Ishikawa (cell line): ENCODE results near the gene COX4I2.

Experiments
- CEBPB ChIP-seq: IDR thresholded peaks from 2 replicates; pipeline ENCODE4 v1.6.1; 2012
- CREB1 ChIP-seq: IDR thresholded peaks from 2 replicates; pipeline ENCODE4 v1.6.1; 2012; ENCODE audit warnings: low read depth
- EGR1 ChIP-seq: IDR thresholded peaks from 2 replicates; pipeline ENCODE4 v1.6.1; 2012
- EP300 ChIP-seq: IDR thresholded peaks from 2 replicates; pipeline ENCODE4 v1.6.1; 2012; ENCODE audit warnings: borderline replicate concordance
- FOXM1 ChIP-seq: IDR thresholded peaks from 2 replicates; pipeline ENCODE4 v1.6.1; 2012; ENCODE audit warnings: low read depth, borderline replicate concordance
- MAX ChIP-seq: IDR thresholded peaks from 2 replicates; pipeline ENCODE4 v1.6.1; 2012
- NFIC ChIP-seq: IDR thresholded peaks from 2 replicates; pipeline ENCODE4 v1.6.1; 2012
- RAD21 ChIP-seq: IDR thresholded peaks from 2 replicates; pipeline ENCODE4 v1.6.1; 2012; ENCODE audit warnings: low read depth
- REST ChIP-seq: IDR thresholded peaks from 2 replicates; pipeline ENCODE4 v1.6.1; 2012; ENCODE audit warnings: low read depth, mild to moderate bottlenecking
- TAF1 ChIP-seq: IDR thresholded peaks from 2 replicates; pipeline ENCODE4 v1.6.1; 2012; ENCODE audit warnings: low read depth, mild to moderate bottlenecking
- TCF12 ChIP-seq: IDR thresholded peaks from 2 replicates; pipeline ENCODE4 v1.6.1; 2012; ENCODE audit warnings: low read depth
- TEAD4 ChIP-seq: IDR thresholded peaks from 2 replicates; pipeline ENCODE4 v1.6.1; 2012
- USF1 ChIP-seq: IDR thresholded peaks from 2 replicates; pipeline ENCODE4 v1.6.1; 2012
- YY1 ChIP-seq: IDR thresholded peaks from 2 replicates; pipeline ENCODE4 v1.6.1; 2012; ENCODE audit warnings: low read depth
- ZBTB7A ChIP-seq: IDR thresholded peaks from 2 replicates; pipeline ENCODE4 v1.6.1; 2012; ENCODE audit warnings: low read depth

Gene COX4I2

GRCh38 chr20:31637660-31638059 lies at the start of gene COX4I2:
Gene COX4I2 (plus strand): TSS chr20:31637912. CDS start chr20:31639018, 1,106 bp downstream.
- TF ChIP-seq CEBPB (no peak), REST (no peak), ZBTB7A (no peak), TCF12 (no peak), EGR1 (no peak), FOXM1 (no peak), NFIC (no peak), MAX (no peak), EP300 (no peak), YY1 (no peak)

- TF ChIP-seq REST = no peak
Measured at GRCh38 chr20:31590717-31591225, 46.9 kb upstream of the COX4I2 start.

- TF ChIP-seq EP300 (no peak), FOXM1 (no peak), NFIC (no peak; the same call in 1 of the 2 replicates), TAF1 (no peak), USF1 (no peak), EGR1 (no peak), RAD21 (no peak; the same call in 1 of the 2 replicates), YY1 (no peak), REST (no peak), CREB1 (peak; percentile 24; the same call in 1 of the 2 replicates), ZBTB7A (peak; percentile 27; the same call in 1 of the 2 replicates), CEBPB (peak; percentile 20; the same call in 1 of the 2 replicates), TEAD4 (no peak), MAX (no peak), TCF12 (peak; percentile 54; the same call in 1 of the 2 replicates)
Measured at GRCh38 chr20:31593221-31594001, 44.3 kb upstream of the COX4I2 start.

GRCh38 chr20:31594002-31594557 lies 43.6 kb upstream of the COX4I2 start:
- TF ChIP-seq TEAD4 (no peak), FOXM1 (no peak), RAD21 (no peak), REST (no peak), CREB1 (no peak), ZBTB7A (no peak), TAF1 (no peak), YY1 (no peak), MAX (no peak), EGR1 (no peak), TCF12 (no peak), EP300 (no peak), USF1 (no peak), NFIC (no peak), CEBPB (no peak)
